Measurements from ENCODE around the gene YDJC. TPM values are rescaled to one million over a fixed set of nuclear protein-coding genes. Genes with fewer than 3 reads are reported as not detected.
"Not testable (repeated sequence)": the region's sequence is repeated elsewhere in the genome, so short reads cannot be mapped to it uniquely, and the experiment has no call there.

The YDJC gene
- total and polyA plus RNA-seq, 2 donors (not counting 1 experiment from before 2014, with no cell fraction given): 48.8 to 82.8 TPM

DNA sequence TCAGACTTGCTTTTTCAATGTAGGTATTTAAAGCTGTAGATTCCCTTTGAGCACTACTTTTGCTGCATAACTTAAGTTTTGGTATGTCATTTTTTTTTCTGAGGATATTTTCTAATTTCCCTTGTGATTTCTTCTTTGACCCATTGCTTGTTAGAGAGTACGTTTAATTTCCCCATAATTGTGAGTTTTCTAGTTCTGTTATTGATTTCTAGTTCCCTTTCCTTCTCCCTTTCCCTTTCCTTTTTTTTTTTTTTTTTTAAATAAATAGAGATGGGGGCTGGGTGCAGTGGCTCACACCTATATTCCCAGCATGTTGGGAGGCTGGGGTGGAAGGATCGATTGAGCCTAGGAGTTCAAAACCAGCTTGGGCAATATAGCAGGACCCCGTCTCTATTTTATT is 31.5 kb downstream of the YDJC start:
- H3K4me3 ChIP-seq (ENCODE audit: control extremely low read depth in 1 of 5, extremely low read depth in 1 of 5, insufficient read depth in 1 of 5, low read depth in 2 of 5, low read length in 4 of 5): no peak overlapping the region
- no peak overlapping the region for H2AFZ ChIP-seq (ENCODE audit: insufficient read depth, low read depth, low read length, poor library complexity, severe bottlenecking)
- H3K27me3 ChIP-seq (replicated peaks in 1 of 4; ENCODE audit: control extremely low read depth in 1 of 4, control insufficient read depth in 3 of 4, insufficient read depth in 4 of 4, low read length in 3 of 4): no peaks in the 10 kb centered on the region
- Mint-ChIP-seq H3K27me3 (no peaks in the 10 kb centered on the region), H3K27ac (no peak overlapping the region), H3K4me1 (peaks cover 36% of the 10 kb centered on the region), H3K9me3 (ENCODE audit: insufficient read depth) (no peaks in the 10 kb centered on the region), H3K4me3 (no peak overlapping the region)
- TF ChIP-seq, protein P1, sequence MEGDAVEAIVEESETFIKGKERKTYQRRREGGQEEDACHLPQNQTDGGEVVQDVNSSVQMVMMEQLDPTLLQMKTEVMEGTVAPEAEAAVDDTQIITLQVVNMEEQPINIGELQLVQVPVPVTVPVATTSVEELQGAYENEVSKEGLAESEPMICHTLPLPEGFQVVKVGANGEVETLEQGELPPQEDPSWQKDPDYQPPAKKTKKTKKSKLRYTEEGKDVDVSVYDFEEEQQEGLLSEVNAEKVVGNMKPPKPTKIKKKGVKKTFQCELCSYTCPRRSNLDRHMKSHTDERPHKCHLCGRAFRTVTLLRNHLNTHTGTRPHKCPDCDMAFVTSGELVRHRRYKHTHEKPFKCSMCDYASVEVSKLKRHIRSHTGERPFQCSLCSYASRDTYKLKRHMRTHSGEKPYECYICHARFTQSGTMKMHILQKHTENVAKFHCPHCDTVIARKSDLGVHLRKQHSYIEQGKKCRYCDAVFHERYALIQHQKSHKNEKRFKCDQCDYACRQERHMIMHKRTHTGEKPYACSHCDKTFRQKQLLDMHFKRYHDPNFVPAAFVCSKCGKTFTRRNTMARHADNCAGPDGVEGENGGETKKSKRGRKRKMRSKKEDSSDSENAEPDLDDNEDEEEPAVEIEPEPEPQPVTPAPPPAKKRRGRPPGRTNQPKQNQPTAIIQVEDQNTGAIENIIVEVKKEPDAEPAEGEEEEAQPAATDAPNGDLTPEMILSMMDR (IDR thresholded peaks at IDR 0.05): no peak
- no peak for TF ChIP-seq EZH2 (IDR thresholded peaks at IDR 0.05; ENCODE audit: borderline replicate concordance, insufficient read depth, low read depth, low read length, poor library complexity, severe bottlenecking)
- POLR2A ChIA-PET: interaction anchor here (0.7 kb wide), 1 partner anchor 228 kb away, joined by 3 read pairs; no protein-coding TSS in a partner anchor
- H3K4me1 ChIP-seq (ENCODE audit: control insufficient read depth in 2 of 2, insufficient read depth in 2 of 2, low read length in 2 of 2): peaks cover 0 to 3% of the 10 kb centered on the region in 2 donors
- peaks cover 0 to 52% of the 10 kb centered on the region in 2 experiments for H3K36me3 ChIP-seq (replicated peaks in 1 of 2; ENCODE audit: control extremely low read depth in 1 of 2, control insufficient read depth in 1 of 2, extremely low read depth in 1 of 2, insufficient read depth in 2 of 2, low read length in 1 of 2)
- no peak overlapping the region for H3K9ac ChIP-seq (ENCODE audit: low read length)
- peaks cover 99% of the 10 kb centered on the region for H3K79me2 ChIP-seq (ENCODE audit: control insufficient read depth, insufficient read depth, low read length)
- H3K27ac ChIP-seq (ENCODE audit: low read length in 2 of 2): no peak overlapping the region
- no peak for ATAC-seq (ENCODE audit: low read depth)
- intact Hi-C loops (cut with micrococcal nuclease): no loop called here
- no peaks in the 10 kb centered on the region for H3K9me3 ChIP-seq (ENCODE audit: control extremely low read depth in 1 of 3, control insufficient read depth in 2 of 3, insufficient read depth in 1 of 3, low read length in 2 of 3)
- CTCF ChIA-PET: interaction anchor here (0.7 to 2.2 kb wide), 3 partner anchors 19 to 48 kb away, joined by 3 to 6 read pairs (median 4); no protein-coding TSS in a partner anchor
- WGBS (ENCODE audit: insufficient coverage): no CpG with 5 or more reads among the region's 3 CpGs
- DNase-seq: no peak
- H3K4me2 ChIP-seq (replicated peaks; ENCODE audit: low read depth, low read length, poor library complexity, severe bottlenecking): no peak overlapping the region
- peaks cover 93% of the 10 kb centered on the region for H4K20me1 ChIP-seq (ENCODE audit: control insufficient read depth, insufficient read depth, low read length, poor library complexity, severe bottlenecking)

DNA sequence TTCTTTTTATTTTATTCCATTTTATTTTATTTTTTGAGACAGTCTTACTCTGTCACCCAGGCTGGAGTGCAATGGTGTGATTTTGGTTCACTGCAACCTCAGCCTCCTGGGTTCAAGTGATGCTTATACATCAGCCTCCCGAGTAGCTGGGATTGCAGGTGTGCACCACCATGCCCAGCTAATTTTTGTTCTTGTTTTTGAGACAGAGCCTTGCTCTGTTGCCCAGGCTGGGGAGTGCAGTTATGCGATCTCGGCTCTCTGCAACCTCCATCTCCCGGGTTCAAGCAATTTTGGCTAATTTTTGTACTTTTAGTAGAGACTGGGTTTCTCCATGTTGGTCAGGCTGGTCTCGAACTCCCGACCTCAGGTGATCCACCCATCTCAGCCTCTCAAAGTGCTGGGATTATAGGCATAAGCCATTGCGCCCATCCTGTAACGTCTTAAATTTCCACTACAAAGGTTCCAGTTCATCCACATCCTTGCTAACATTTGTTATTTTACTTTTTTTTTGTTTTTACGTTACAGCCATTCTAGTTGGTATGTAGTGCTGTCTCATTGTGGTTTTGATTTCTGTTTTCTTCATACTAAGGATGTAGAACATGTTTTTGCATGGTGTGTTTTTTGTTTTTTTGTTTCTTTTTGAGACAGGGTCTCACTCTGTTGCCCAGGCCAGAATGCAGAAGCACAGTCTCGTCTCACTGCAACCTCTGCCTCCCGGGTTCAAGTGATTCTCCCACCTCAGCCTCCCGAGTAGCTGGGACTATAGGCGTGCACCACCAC is 33.3 kb downstream of the YDJC start:
- H2AFZ ChIP-seq (ENCODE audit: insufficient read depth, low read depth, low read length, poor library complexity, severe bottlenecking); H3K4me3 ChIP-seq (ENCODE audit: control extremely low read depth in 1 of 5, extremely low read depth in 1 of 5, insufficient read depth in 1 of 5, low read depth in 2 of 5, low read length in 4 of 5); H3K27me3 Mint-ChIP-seq; H3K9me3 ChIP-seq (ENCODE audit: control extremely low read depth in 1 of 3, control insufficient read depth in 2 of 3, insufficient read depth in 1 of 3, low read length in 2 of 3); H3K4me3 Mint-ChIP-seq; ATAC-seq (ENCODE audit: low read depth); intact Hi-C loops (cut with micrococcal nuclease); POLR2A ChIA-PET; H3K4me2 ChIP-seq (replicated peaks; ENCODE audit: low read depth, low read length, poor library complexity, severe bottlenecking); H3K27me3 ChIP-seq (replicated peaks in 1 of 4; ENCODE audit: control extremely low read depth in 1 of 4, control insufficient read depth in 3 of 4, insufficient read depth in 4 of 4, low read length in 3 of 4); H3K9me3 Mint-ChIP-seq (ENCODE audit: insufficient read depth); DNase-seq; H3K27ac ChIP-seq (ENCODE audit: low read length in 2 of 2); H3K27ac Mint-ChIP-seq; H3K9ac ChIP-seq (ENCODE audit: low read length); H3K4me1 ChIP-seq (ENCODE audit: control insufficient read depth in 2 of 2, insufficient read depth in 2 of 2, low read length in 2 of 2): not testable (repeated sequence)
- Histone ChIP-seq H4K20me1 (ENCODE audit: control insufficient read depth, insufficient read depth, low read length, poor library complexity, severe bottlenecking) (peaks cover 93% of the 10 kb centered on the region), H3K79me2 (ENCODE audit: control insufficient read depth, insufficient read depth, low read length) (peaks cover 99% of the 10 kb centered on the region), H3K36me3 (replicated peaks in 1 of 2; ENCODE audit: control extremely low read depth in 1 of 2, control insufficient read depth in 1 of 2, extremely low read depth in 1 of 2, insufficient read depth in 2 of 2, low read length in 1 of 2) (peaks cover 0 to 55% of the 10 kb centered on the region in 2 experiments)
- 96% methylated on average over 9 of the region's 13 CpGs for WGBS (ENCODE audit: insufficient coverage)
- peaks cover 42% of the 10 kb centered on the region for H3K4me1 Mint-ChIP-seq
- CTCF ChIA-PET: interaction anchor here (2.2 kb wide), 1 partner anchor 32 kb away, joined by 6 read pairs; no protein-coding TSS in a partner anchor
